Esophagus muscularis mucosa (tissue), 4 donors: ENCODE measurements around the gene CSNK2A3.
"Not testable (repeated sequence)": the region's sequence is repeated elsewhere in the genome, so short reads cannot be mapped to it uniquely, and the experiment has no call there.

Source experiments
- CTCF ChIP-seq, 3 experiments: fragments of 200-600 bp in 2 of 3; fragments of 450-650 bp in 1 of 3; sonication (generic) in 2 of 3; IDR thresholded peaks; one replicate each; pipeline ENCODE4 v1.5.1; 2017 to 2019; ENCODE audit warnings: antibody characterized with exemption in 3 of 3, mild to moderate bottlenecking in 2 of 3, moderate library complexity in 1 of 3
- EP300 ChIP-seq: sonication (generic); formaldehyde crosslinking; IDR thresholded peaks from one replicate; pipeline ENCODE4 v1.6.1; 2017; ENCODE audit warnings: antibody characterized with exemption
- POLR2A ChIP-seq: fragments of 450-650 bp; IDR thresholded peaks from one replicate; pipeline ENCODE4 v1.6.1; 2017; ENCODE audit warnings: antibody characterized with exemption, moderate library complexity, mild to moderate bottlenecking, low read depth
- POLR2AphosphoS5 ChIP-seq, 2 donors: sonication (generic); formaldehyde crosslinking; IDR thresholded peaks; one replicate each; pipeline ENCODE4 v1.6.1; 2017; ENCODE audit warnings: antibody characterized with exemption in 2 of 2

- not testable (repeated sequence) for TF ChIP-seq CTCF (IDR thresholded peaks at IDR 0.05); POLR2A; EP300
- peak; percentile 38 to 50 for TF ChIP-seq POLR2AphosphoS5 (IDR thresholded peaks at IDR 0.05)
Measured at GRCh38 chr11:11352878-11353277, at the start of gene CSNK2A3.
